RWPE1 (cell line): ENCODE data around the gene ITIH2.

Source experiments
- CTCF ChIA-PET: fragments of 350-600 bp; sonication (Branson Sonifier 250); formaldehyde crosslinking; extraction: SDS; loops from one replicate; lab custom pipeline; 2021; lab: Yijun Ruan, JAX
- POLR2A ChIA-PET: fragments of 400-600 bp; formaldehyde crosslinking; extraction: SDS; loops from one replicate; lab custom pipeline; 2020; ENCODE audit warnings: antibody characterized with exemption; ENCODE audit not compliant: low non-redundant PET; lab: Yijun Ruan, JAX
- DNase-seq: peaks from one replicate; pipeline ENCODE4 v3.0.0; 2012; ENCODE audit warnings: low spot score
- H3K27ac ChIP-seq: fragments of 450-650 bp; 2 replicates; pipeline ENCODE4 v1.5.1; 2017
- CTCF ChIP-seq: fragments of 450-650 bp; conservative IDR thresholded peaks from 2 replicates; pipeline ENCODE4 v1.5.1; 2017; ENCODE audit warnings: low read depth, mild to moderate bottlenecking

The ITIH2 gene

GRCh38 chr10:7787150-7787856 lies 84.2 kb downstream of the ITIH2 start:
- ChIA-PET POLR2A (interaction anchor here (0.6 to 2.7 kb wide), 2 partner anchors 29 to 30 kb away, joined by 4 to 16 read pairs; partner anchors contain the start of gene TAF3), CTCF (no interaction called here)
- H3K27ac ChIP-seq = peak overlapping the region; percentile 80
- peak; percentile 42 for DNase-seq
- TF ChIP-seq CTCF = no peak

DNA sequence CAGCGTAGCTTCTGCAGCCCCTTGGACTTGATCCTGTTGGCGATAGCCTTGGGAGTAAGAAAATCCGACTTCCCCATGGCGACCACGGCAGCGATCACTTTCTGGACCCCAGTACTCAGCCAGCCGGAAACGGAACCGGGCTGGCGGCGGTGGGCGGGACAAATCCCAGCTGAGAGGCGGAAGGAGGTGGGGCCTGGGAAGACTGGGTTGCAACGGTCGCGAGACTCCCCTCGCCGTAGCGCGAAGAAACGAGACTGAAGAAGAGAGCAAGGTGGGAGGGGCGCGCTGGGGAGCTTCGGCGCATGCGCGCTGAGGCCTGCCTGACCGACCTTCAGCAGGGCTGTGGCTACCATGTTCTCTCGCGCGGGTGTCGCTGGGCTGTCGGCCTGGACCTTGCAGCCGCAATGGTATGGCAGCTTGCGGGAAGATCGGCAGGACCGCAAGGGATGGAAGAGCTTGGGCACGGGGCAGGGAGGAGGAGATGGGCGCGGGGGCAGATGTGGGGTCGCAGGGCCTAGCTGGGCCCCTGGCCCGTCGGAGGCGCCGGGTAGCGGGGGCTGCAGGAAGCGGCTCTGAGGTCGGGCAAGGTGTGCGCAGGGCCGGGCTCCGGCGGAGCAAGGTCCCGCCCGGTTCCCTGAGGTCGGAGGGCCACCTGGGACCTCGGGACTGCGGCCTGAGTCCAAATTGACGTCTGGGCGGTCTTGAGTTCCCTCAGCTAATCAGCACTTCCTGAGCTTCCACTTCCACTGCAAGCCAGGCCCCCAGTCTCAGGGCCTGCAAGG lies 84.9 kb downstream of the ITIH2 start, which contains the start of the genes ATP5F1C and KIN:
TSS of gene ATP5F1C (plus strand) at position 321 of the 782 bp plus-strand sequence. CDS start at position 352, 31 bp downstream.
TSS of gene KIN (minus strand) at position 137 of the 782 bp plus-strand sequence. CDS start at position 77, 60 bp downstream.
- TF ChIP-seq CTCF = no peak
- ChIA-PET POLR2A (interaction anchor here (0.6 to 2.7 kb wide), 2 partner anchors 28 to 29 kb away, joined by 4 to 16 read pairs; partner anchors contain the start of gene TAF3), CTCF (interaction anchor here (0.7 to 0.8 kb wide), 2 partner anchors 84 to 429 kb away, joined by 3 to 4 read pairs; no protein-coding TSS in a partner anchor)
- DNase-seq = peak; percentile 98
- peak within 1 kb of the TSS; percentile 80 for H3K27ac ChIP-seq

DNA sequence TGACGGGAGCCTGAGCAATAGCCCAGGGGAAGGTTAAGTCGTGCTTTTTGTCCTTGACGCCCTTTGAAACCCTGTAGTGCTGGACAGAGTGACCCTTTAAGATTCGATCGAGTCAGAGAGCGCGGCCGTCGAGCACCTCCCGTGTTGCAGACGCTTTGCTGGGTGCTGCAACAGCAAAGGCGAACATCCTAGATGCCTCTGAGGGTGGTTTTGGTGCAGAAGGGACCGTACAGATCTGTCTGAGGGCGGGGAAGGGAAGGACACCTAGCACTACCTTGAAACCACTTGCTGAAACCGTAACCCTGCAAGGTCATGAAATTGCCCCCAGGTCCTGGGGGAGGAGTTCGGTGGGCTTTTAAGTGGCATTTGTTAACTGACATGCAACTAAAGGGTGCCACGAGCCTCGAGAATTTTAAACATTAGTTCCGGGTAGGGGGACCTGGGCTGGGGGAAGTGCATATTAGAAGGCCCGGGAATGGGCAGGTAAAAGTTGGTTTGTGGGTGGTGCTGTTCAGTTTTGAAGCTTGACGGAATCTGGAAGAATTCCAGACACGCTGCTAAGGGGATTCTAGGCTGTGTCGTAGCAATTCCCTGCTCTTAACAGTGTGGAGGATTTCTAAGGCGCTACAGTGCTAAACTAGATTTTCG lies 85.6 kb downstream of the ITIH2 start:
- CTCF ChIA-PET = interaction anchor here (0.7 to 0.8 kb wide), 2 partner anchors 83 to 428 kb away, joined by 3 to 4 read pairs; no protein-coding TSS in a partner anchor
- POLR2A ChIA-PET = interaction anchor here (2.7 kb wide), 1 partner anchor 29 kb away, joined by 16 read pairs; the partner anchor contains the start of gene TAF3
- peak overlapping the region; percentile 80 for H3K27ac ChIP-seq
- no peak for TF ChIP-seq CTCF
- peak; percentile 38 for DNase-seq

- TF ChIP-seq CTCF = no peak
- no peak overlapping the region for H3K27ac ChIP-seq
- ChIA-PET CTCF (interaction anchor here (0.7 kb wide), 1 partner anchor 862 kb away, joined by 4 read pairs; no protein-coding TSS in a partner anchor), POLR2A (interaction anchor here (2.7 kb wide), 1 partner anchor 28 kb away, joined by 16 read pairs; the partner anchor contains the start of gene TAF3)
- DNase-seq = peak; percentile 13
Measured at GRCh38 chr10:7789390-7789789, 86.3 kb downstream of the ITIH2 start.

- TF ChIP-seq CTCF = no peak
- H3K27ac ChIP-seq = no peak overlapping the region
- DNase-seq = no peak
- ChIA-PET POLR2A (no interaction called here), CTCF (interaction anchor here (0.5 to 1.2 kb wide), 2 partner anchors 26 to 36 kb away, joined by 3 to 4 read pairs; partner anchors contain the start of gene TAF3)
Measured at GRCh38 chr10:7792541-7792940, 89.4 kb downstream of the ITIH2 start.
